ENCODE results near the gene TOP2A. TPM values are rescaled to one million over a fixed set of nuclear protein-coding genes. Genes with fewer than 3 reads are reported as not detected.
"Not testable (repeated sequence)": the region's sequence is repeated elsewhere in the genome, so short reads cannot be mapped to it uniquely, and the experiment has no call there.

Gene TOP2A
- total RNA-seq, 1 experiment from 2014 or later: 235 TPM

DNA sequence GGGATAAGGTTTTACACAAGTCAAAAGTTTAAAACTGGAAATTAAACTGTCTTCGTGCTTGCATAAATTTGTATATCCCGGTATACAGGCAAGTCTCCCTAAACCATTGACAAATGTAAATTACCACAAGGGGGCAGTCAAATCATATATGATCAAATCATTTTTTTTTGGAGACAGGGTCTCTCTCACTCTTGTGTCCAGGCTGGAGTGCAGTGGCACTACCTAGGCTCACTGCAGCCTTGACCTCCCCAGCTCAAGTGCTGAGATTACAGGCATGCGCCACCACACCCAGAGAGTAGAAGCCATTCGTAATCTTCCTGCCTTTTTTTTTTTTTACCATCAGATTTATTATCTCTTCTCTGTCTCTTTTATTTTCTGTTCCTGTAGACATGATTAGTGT is 18.5 kb downstream of the TOP2A start:
- ChIA-PET POLR2A (ENCODE audit: unreplicated experiment) (no interaction called here), CTCF (interaction anchor here (0.6 to 0.7 kb wide), 3 partner anchors 18 to 228 kb away, joined by 4 to 7 read pairs (median 6); no protein-coding TSS in a partner anchor)
- no peak overlapping the region for H3K4me2 ChIP-seq
- no peaks in the 10 kb centered on the region for H3K79me2 ChIP-seq (ENCODE audit: low read depth)
- H4K20me1 ChIP-seq (ENCODE audit: insufficient read depth): 0 out of 2 replicates have a peak, but pooled peaks cover 3% of the 10 kb centered on the region
- no peaks in the 10 kb centered on the region for H3K4me1 ChIP-seq (replicated peaks; ENCODE audit: insufficient read depth)
- H3K27ac ChIP-seq: no peak overlapping the region
- BruUV-seq (replicated peaks): TSS peak; percentile 2
- H3K4me3 ChIP-seq: no peak overlapping the region
- H2AFZ ChIP-seq: no peak overlapping the region
- DNase-seq: peak in 1 of 2 experiments; percentile 48
- no peaks in the 10 kb centered on the region for H3K9me3 ChIP-seq (ENCODE audit: insufficient read depth, low read depth)
- no peaks in the 10 kb centered on the region for H3K27me3 ChIP-seq (ENCODE audit: insufficient read depth, low read depth)
- intact Hi-C loops (cut with micrococcal nuclease; ENCODE audit: unreplicated experiment): loop anchor here (1.0 kb wide), 2 partner anchors 134 to 161 kb away; no protein-coding TSS in a partner anchor
- peaks cover 61% of the 10 kb centered on the region for H3K36me3 ChIP-seq (ENCODE audit: low read depth)
- no peak for TF ChIP-seq EZH2 (IDR thresholded peaks at IDR 0.05; ENCODE audit: low read depth)
- TF ChIP-seq, protein P1, sequence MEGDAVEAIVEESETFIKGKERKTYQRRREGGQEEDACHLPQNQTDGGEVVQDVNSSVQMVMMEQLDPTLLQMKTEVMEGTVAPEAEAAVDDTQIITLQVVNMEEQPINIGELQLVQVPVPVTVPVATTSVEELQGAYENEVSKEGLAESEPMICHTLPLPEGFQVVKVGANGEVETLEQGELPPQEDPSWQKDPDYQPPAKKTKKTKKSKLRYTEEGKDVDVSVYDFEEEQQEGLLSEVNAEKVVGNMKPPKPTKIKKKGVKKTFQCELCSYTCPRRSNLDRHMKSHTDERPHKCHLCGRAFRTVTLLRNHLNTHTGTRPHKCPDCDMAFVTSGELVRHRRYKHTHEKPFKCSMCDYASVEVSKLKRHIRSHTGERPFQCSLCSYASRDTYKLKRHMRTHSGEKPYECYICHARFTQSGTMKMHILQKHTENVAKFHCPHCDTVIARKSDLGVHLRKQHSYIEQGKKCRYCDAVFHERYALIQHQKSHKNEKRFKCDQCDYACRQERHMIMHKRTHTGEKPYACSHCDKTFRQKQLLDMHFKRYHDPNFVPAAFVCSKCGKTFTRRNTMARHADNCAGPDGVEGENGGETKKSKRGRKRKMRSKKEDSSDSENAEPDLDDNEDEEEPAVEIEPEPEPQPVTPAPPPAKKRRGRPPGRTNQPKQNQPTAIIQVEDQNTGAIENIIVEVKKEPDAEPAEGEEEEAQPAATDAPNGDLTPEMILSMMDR (conservative IDR thresholded peaks at IDR 0.05): peak; percentile 70
- H3K9me2 ChIP-seq (ENCODE audit: insufficient read depth): no peaks in the 10 kb centered on the region
- peaks cover 83% of the 10 kb centered on the region for H3F3A ChIP-seq (ENCODE audit: insufficient read depth, low read depth)

- intact Hi-C loops (cut with micrococcal nuclease; ENCODE audit: unreplicated experiment); CTCF ChIA-PET; POLR2A ChIA-PET (ENCODE audit: unreplicated experiment): not testable (repeated sequence)
These were observed 31.1 kb downstream of the TOP2A start for GRCh38 chr17:40386555-40386954.

DNA sequence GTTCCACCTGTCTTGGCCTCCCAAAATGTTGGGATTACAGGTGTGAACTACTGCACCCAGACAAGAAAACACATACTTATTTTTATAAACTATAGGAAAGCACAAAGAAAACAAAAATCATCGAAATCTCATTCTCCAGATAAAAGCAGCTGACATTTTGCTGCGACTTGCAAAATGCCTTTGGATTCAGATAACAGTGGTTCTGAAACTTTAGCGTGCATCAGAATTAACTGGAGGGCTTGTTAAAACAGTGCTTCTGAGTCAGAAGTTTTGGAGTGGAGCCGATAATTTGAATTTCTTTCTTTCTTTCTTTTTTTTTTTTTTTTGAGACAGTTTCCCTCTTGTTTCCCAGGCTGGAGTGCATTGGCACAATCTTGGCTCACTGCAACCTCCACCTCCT is 35.4 kb downstream of the TOP2A start:
- ChIA-PET CTCF (no interaction called here), POLR2A (ENCODE audit: unreplicated experiment) (no interaction called here)
- Histone ChIP-seq H2AFZ (no peak overlapping the region), H4K20me1 (ENCODE audit: insufficient read depth) (no peaks in the 10 kb centered on the region), H3K36me3 (ENCODE audit: low read depth) (no peaks in the 10 kb centered on the region), H3F3A (ENCODE audit: insufficient read depth, low read depth) (peaks cover 27% of the 10 kb centered on the region; the same call in 1 of the 2 replicates), H3K9me3 (ENCODE audit: insufficient read depth, low read depth) (no peaks in the 10 kb centered on the region), H3K4me3 (no peak overlapping the region), H3K4me1 (replicated peaks; ENCODE audit: insufficient read depth) (no peaks in the 10 kb centered on the region), H3K9me2 (ENCODE audit: insufficient read depth) (no peaks in the 10 kb centered on the region), H3K79me2 (ENCODE audit: low read depth) (no peaks in the 10 kb centered on the region), H3K27me3 (ENCODE audit: insufficient read depth, low read depth) (no peaks in the 10 kb centered on the region), H3K27ac (no peak overlapping the region), H3K4me2 (no peak overlapping the region)
- BruUV-seq (replicated peaks): no TSS peak
- no peak for DNase-seq
- intact Hi-C loops (cut with micrococcal nuclease; ENCODE audit: unreplicated experiment): no loop called here
- TF ChIP-seq, protein P1 (conservative IDR thresholded peaks at IDR 0.05): no peak
- no peak for TF ChIP-seq EZH2 (IDR thresholded peaks at IDR 0.05; ENCODE audit: low read depth)

More at GRCh38 chr17:40386555-40386954, 31.1 kb downstream of the TOP2A start:
- H3K36me3 ChIP-seq (ENCODE audit: low read depth): peaks cover 11% of the 10 kb centered on the region
- H3K27ac ChIP-seq; H3K4me1 ChIP-seq (replicated peaks; ENCODE audit: insufficient read depth); H2AFZ ChIP-seq; H3K79me2 ChIP-seq (ENCODE audit: low read depth); H3K9me3 ChIP-seq (ENCODE audit: insufficient read depth, low read depth); H3K9me2 ChIP-seq (ENCODE audit: insufficient read depth); H3K4me3 ChIP-seq; H3K27me3 ChIP-seq (ENCODE audit: insufficient read depth, low read depth); H4K20me1 ChIP-seq (ENCODE audit: insufficient read depth); H3K4me2 ChIP-seq; DNase-seq: not testable (repeated sequence)
- BruUV-seq (replicated peaks): TSS peak; percentile 11
- H3F3A ChIP-seq (ENCODE audit: insufficient read depth, low read depth): peaks cover 66% of the 10 kb centered on the region

DNA sequence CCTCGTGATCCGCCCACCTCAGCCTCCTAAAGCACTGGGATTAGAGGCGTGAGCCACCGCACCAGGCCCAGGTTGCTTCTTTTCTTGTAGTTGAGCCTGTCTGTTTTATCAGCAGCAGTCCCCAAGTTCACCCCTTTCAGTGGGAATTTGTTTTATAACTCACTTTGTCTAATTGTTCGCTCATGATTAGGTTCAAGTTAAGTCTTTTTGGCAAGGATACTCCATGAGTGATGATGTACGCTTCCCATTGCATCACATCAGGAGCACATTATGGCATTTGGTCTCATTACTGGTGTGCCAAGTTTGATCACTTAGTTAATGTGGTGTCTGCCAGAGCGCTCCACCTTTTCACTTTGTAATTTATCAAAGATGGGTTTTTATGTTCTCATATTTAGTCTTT is 38.7 kb downstream of the TOP2A start:
- CTCF ChIA-PET: no interaction called here
- Histone ChIP-seq H3K4me2 (no peak overlapping the region), H3K27ac (no peak overlapping the region), H3K79me2 (ENCODE audit: low read depth) (no peaks in the 10 kb centered on the region), H3K4me1 (replicated peaks; ENCODE audit: insufficient read depth) (no peaks in the 10 kb centered on the region), H4K20me1 (ENCODE audit: insufficient read depth) (no peaks in the 10 kb centered on the region), H3F3A (ENCODE audit: insufficient read depth, low read depth) (peaks cover 8% of the 10 kb centered on the region; the same call in 1 of the 2 replicates), H3K4me3 (no peak overlapping the region), H3K27me3 (ENCODE audit: insufficient read depth, low read depth) (no peaks in the 10 kb centered on the region), H3K9me2 (ENCODE audit: insufficient read depth) (no peaks in the 10 kb centered on the region), H2AFZ (no peak overlapping the region), H3K36me3 (ENCODE audit: low read depth) (no peaks in the 10 kb centered on the region), H3K9me3 (ENCODE audit: insufficient read depth, low read depth) (no peaks in the 10 kb centered on the region)
- no peak for DNase-seq
- BruUV-seq (replicated peaks): no TSS peak
- intact Hi-C loops (cut with micrococcal nuclease; ENCODE audit: unreplicated experiment): no loop called here
- TF ChIP-seq, protein P1 (conservative IDR thresholded peaks at IDR 0.05): no peak
- no peak for TF ChIP-seq EZH2 (IDR thresholded peaks at IDR 0.05; ENCODE audit: low read depth)
- POLR2A ChIA-PET (ENCODE audit: unreplicated experiment): no interaction called here
